Sigmoid colon (tissue), 7 donors: Measurements from ENCODE around the gene KCTD11. TPM values are rescaled to one million over a fixed set of nuclear protein-coding genes. Genes with fewer than 3 reads are reported as not detected.
"Not testable (repeated sequence)": the region's sequence is repeated elsewhere in the genome, so short reads cannot be mapped to it uniquely, and the experiment has no call there.

ENCODE experiments used
- DNase-seq: peaks from one replicate; pipeline ENCODE4 v3.0.0-alpha.2; 2019
- H3K27ac ChIP-seq, 4 donors: fragments of 200-600 bp; sonication (generic); one replicate each; pipeline ENCODE4 v1.5.1; 2016 to 2019; ENCODE audit warnings: mild to moderate bottlenecking in 1 of 4
- H3K27me3 ChIP-seq, 3 donors: fragments of 200-600 bp; sonication (generic); one replicate each; pipeline ENCODE4 v1.5.1; 2019; ENCODE audit warnings: mild to moderate bottlenecking in 1 of 3
- H3K36me3 ChIP-seq, 4 donors: fragments of 200-600 bp; sonication (generic); one replicate each; pipeline ENCODE4 v1.5.1; 2016 to 2019
- H3K4me1 ChIP-seq, 4 donors: fragments of 200-600 bp; sonication (generic); one replicate each; pipeline ENCODE4 v1.5.1; 2017 to 2019
- H3K4me3 ChIP-seq, 4 donors: fragments of 200-600 bp; sonication (generic); one replicate each; pipeline ENCODE4 v1.5.1; 2017 to 2019; ENCODE audit warnings: mild to moderate bottlenecking in 2 of 4, moderate library complexity in 1 of 4
- H3K9me3 ChIP-seq, 4 donors: fragments of 200-600 bp in 3 of 4; sonication (generic) in 3 of 4; one replicate each; pipeline versions ENCODE4 v1.5.1 to v1.6.1; 2013 to 2019
- CTCF ChIP-seq, 4 experiments: fragments of 450-650 bp in 3 of 4; fragments of 200-600 bp in 1 of 4; IDR thresholded peaks; one replicate each; pipeline ENCODE4 v1.5.1; 2016 to 2019; ENCODE audit warnings: antibody characterized with exemption in 4 of 4, mild to moderate bottlenecking in 3 of 4, moderate library complexity in 2 of 4
- EP300 ChIP-seq, 4 donors: sonication (generic); formaldehyde crosslinking; IDR thresholded peaks; one replicate each; pipeline ENCODE4 v1.6.1; 2017; ENCODE audit warnings: antibody characterized with exemption in 4 of 4
- POLR2A ChIP-seq, 2 donors: fragments of 450-650 bp; IDR thresholded peaks; one replicate each; pipeline ENCODE4 v1.6.1; 2016; ENCODE audit warnings: antibody characterized with exemption in 2 of 2, mild to moderate bottlenecking in 2 of 2, moderate library complexity in 2 of 2
- POLR2AphosphoS5 ChIP-seq, 4 donors: sonication (generic); formaldehyde crosslinking; IDR thresholded peaks; one replicate each; pipeline ENCODE4 v1.6.1; 2017; ENCODE audit warnings: antibody characterized with exemption in 4 of 4
- WGBS, 2 donors: extraction: QIAGEN DNeasy Blood & Tissue Kit; methylation state at CpG; one replicate each; pipeline ENCODE4 v1.1.7; 2013; 5-methylcytosine and 5-hydroxymethylcytosine counted together
- intact Hi-C: fragments of 100-400 bp; cut with DNase I; formaldehyde crosslinking; loops from one replicate; pipeline ENCODE4 v1.15.1; 2023
- polyA plus RNA-seq, 3 donors: library from polyadenylated mRNA; stranded (reverse); fragments of 200-250 nt; gene quantifications; one replicate each; pipeline ENCODE4 v1.2.3, GENCODE V29; 2013
- total RNA-seq, 4 donors: library from RNA; depleted of rRNA; stranded (reverse); fragments of >200 nt; gene quantifications; one replicate each; pipeline ENCODE4 v1.1.0, GENCODE V29; 2016
- donor health status: healthy with polysubstance abuse.
- donor health status: Bipolar disorder and iron deficiency.
- donor health status: healthy.

KCTD11 gene
- total and polyA plus RNA-seq, 7 donors = 4.4 to 11.7 (median 6.2) TPM

DNA sequence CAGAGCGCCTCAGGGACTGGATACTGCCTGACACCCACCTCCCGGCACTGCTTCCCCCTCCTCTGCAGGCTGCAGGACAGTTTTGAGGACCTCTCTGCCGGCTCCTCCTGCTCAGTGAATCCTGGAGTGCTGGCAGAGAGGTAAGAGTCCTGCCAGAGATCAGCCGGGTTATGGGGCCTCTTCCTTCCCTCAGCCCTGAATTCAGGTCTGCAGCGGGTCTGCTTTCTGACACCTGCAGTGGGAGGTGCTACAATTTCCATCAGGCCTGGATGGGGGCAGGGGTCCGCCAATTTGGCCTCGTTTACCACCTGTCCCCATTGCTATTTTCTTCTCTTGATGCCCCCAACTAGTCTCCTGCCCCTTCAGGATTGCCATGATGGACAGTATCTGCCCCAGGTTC lies 19.9 kb upstream of the KCTD11 start:
- Histone ChIP-seq H3K27ac (peak overlapping the region in 2 of 4 donors; percentile 22 to 64), H3K36me3 (no peaks in the 10 kb centered on the region), H3K9me3 (no peaks in the 10 kb centered on the region), H3K4me1 (peaks cover 0 to 31% (median 20%) of the 10 kb centered on the region in 4 donors), H3K27me3 (peaks cover 0 to 15% (median 0%) of the 10 kb centered on the region in 3 donors), H3K4me3 (no peak overlapping the region)
- intact Hi-C loops = no loop called here
- DNase-seq = no peak
- WGBS, 2 donors = 47 to 62% methylated on average over 7 of the region's 7 CpGs
- TF ChIP-seq POLR2A (IDR thresholded peaks at IDR 0.05) (no peak), POLR2AphosphoS5 (IDR thresholded peaks at IDR 0.05) (no peak), CTCF (IDR thresholded peaks at IDR 0.05) (no peak), EP300 (IDR thresholded peaks at IDR 0.05) (no peak)

DNA sequence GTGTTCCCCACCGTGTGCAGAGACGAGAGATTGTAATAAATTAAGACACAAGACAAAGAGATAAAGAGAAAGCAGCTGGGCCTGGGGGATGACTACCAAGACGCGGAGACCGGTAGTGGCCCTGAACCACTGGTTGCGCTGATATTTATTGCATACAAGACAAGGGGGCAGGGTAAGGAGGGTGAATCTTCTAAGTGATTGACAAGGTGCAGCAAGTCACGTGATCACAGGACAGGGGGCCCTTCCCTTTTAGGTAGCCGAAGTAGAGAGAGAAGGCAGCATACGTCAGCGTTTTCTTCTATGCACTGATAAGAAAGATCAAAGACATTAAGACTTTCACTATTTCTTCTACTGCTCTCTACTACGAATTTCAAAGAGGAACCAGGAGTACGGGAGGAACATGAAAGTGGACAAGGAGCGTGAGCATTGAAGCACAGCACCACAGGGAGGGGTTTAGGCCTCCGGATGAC lies 19.3 kb upstream of the KCTD11 start:
- DNase-seq, H3K9me3 ChIP-seq, intact Hi-C loops, H3K36me3 ChIP-seq, H3K4me3 ChIP-seq: not testable (repeated sequence)
- Histone ChIP-seq H3K4me1 (peaks cover 0 to 27% (median 19%) of the 10 kb centered on the region in 4 donors), H3K27me3 (peaks cover 0 to 18% (median 0%) of the 10 kb centered on the region in 3 donors), H3K27ac (peak overlapping the region in 3 of 4 donors; percentile 22 to 64 (median 43))
- WGBS, 2 donors = 42 to 70% methylated on average over 14 of the region's 14 CpGs

DNA sequence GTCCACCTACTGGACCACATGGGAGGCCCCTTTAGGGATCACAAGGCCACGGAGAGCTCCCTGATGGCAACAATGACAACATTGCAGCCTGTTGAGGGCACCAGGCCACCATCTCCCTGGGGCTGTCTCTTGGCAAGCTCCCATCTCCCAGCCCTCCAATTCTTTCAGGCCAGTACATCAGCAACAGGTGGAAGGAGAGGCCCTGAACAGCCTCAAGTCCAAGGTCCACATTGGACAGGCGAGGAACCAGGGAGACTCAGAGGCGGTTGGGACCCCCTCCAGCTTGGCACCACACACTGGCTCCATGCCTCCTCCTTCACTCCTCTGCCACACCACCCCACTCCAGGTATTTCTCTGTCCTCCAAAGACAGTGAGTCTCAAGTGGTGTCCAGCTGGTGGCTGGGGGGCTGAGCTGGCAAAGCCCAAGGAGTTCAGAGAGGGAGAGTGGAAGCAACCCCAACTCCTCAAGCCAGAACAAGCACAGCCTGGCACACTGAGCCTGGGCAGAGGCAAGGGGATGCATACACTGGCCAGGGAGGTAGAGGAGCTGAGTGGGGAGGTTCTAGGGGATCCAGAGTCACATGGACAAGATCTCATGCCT lies 16.9 kb upstream of the KCTD11 start:
- H3K27me3 ChIP-seq = peaks cover 0 to 37% (median 5%) of the 10 kb centered on the region in 3 donors
- intact Hi-C loops = no loop called here
- DNase-seq = no peak
- peaks cover 0 to 15% (median 8%) of the 10 kb centered on the region in 4 donors for H3K4me1 ChIP-seq
- no peaks in the 10 kb centered on the region for H3K36me3 ChIP-seq
- H3K9me3 ChIP-seq = no peaks in the 10 kb centered on the region
- no peak overlapping the region for H3K4me3 ChIP-seq
- WGBS, 2 donors = 43 to 77% methylated on average over 3 of the region's 3 CpGs
- H3K27ac ChIP-seq = no peak overlapping the region
- TF ChIP-seq POLR2AphosphoS5 (IDR thresholded peaks at IDR 0.05) (no peak), EP300 (IDR thresholded peaks at IDR 0.05) (no peak)

- WGBS, 2 donors = 84 to 88% methylated on average over 13 of the region's 13 CpGs
- H3K4me1 ChIP-seq, H3K4me3 ChIP-seq, intact Hi-C loops, DNase-seq, H3K27ac ChIP-seq, H3K9me3 ChIP-seq, H3K36me3 ChIP-seq: not testable (repeated sequence)
- peaks cover under 1 to 43% (median 11%) of the 10 kb centered on the region in 3 donors for H3K27me3 ChIP-seq
Measured at GRCh38 chr17:7335765-7336164, 16.2 kb upstream of the KCTD11 start.

GRCh38 chr17:7336240-7337175 lies 15.5 kb upstream of the KCTD11 start, which contains the start of gene ACAP1:
ACAP1 (plus strand) TSS chr17:7336529; CDS start chr17:7336735, 206 bp downstream.
- Histone ChIP-seq H3K4me1 (peaks cover 0 to 7% (median 0%) of the 10 kb centered on the region in 4 donors), H3K9me3 (no peaks in the 10 kb centered on the region), H3K36me3 (no peaks in the 10 kb centered on the region), H3K27ac (no peak within 1 kb of the TSS), H3K4me3 (peak within 1 kb of the TSS in 2 of 4 donors; percentile 9 to 12), H3K27me3 (peaks cover 7 to 51% (median 12%) of the 10 kb centered on the region in 3 donors)
- 25 to 50% methylated on average over 17 of the region's 17 CpGs for WGBS, 2 donors
- TF ChIP-seq CTCF (IDR thresholded peaks at IDR 0.05) (no peak), POLR2A (IDR thresholded peaks at IDR 0.05) (no peak), EP300 (IDR thresholded peaks at IDR 0.05) (no peak), POLR2AphosphoS5 (IDR thresholded peaks at IDR 0.05) (no peak)
- intact Hi-C loops = no loop called here
- DNase-seq = no peak

DNA sequence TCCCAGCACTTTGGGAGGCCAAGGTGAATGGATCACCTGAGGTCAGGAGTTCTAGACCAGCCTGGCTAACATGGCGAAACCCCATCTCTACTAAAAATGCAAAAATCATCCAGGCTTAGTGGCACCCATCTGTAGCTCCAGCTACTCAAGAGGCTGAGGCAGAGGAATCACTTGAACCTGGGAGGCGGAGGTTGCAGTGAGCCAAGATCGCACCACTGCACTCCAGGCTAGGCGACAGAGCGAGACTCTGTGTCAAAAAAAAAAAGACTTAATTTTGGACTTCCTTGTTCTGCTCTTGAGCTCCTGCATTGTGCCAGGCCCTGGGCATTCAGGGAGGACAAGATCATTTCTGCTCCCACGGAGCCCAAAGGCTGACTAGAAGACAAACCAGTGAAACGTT lies 14.4 kb upstream of the KCTD11 start:
- H3K36me3 ChIP-seq, H3K9me3 ChIP-seq, H3K27ac ChIP-seq, DNase-seq, H3K4me1 ChIP-seq, H3K4me3 ChIP-seq, intact Hi-C loops: not testable (repeated sequence)
- 48 to 73% methylated on average over 7 of the region's 7 CpGs for WGBS, 2 donors
- peaks cover 9 to 61% (median 18%) of the 10 kb centered on the region in 3 donors for H3K27me3 ChIP-seq
